ENCODE measurements around the gene PAX7. TPM values are rescaled to one million over a fixed set of nuclear protein-coding genes. Genes with fewer than 3 reads are reported as not detected.

PAX7 gene
- total RNA-seq, 1 experiment from 2014 or later = 0.15 TPM

DNA sequence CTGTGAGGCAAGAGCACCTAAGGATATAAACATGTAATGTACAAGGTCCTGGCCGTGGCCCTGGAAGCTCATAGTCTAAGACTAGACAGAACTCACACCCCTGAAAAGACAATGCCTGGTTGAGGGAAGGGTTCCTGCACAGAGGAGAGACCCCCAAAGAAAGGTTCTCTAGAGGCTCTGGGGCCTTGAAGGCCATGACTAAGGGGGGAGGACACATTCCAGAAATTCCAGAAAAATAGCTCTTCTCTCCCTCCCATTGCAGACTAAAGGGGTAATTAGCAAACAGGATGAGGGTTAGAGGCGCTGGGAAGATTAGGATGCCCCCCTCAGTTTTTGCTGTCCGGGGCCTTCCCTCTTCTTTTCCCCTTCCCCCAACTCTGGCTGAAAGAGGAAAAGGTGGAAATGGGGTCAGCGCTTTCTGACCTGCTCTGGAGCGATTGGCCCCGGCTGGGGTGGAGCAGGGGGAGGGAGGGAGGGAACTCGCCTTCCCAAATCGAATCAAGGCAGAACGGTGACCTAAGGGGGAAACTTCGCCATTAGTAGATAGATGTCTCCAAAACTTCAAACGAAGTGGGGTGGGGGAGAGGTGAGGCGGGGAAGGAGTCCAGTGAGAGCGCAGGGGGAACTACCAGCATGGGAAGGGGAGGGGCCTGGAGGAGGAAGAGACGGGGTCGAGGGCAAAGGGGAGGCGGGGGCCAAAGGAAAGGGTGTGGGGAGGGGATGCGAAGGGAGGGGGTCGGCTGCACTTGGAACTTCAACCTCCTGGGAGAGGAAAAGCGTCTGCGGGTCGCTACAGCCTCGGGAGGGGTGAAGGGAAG is 11.8 kb downstream of the PAX7 start:
- H3K9ac ChIP-seq (ENCODE audit: extremely low read depth, insufficient read length, low read length) = no peak overlapping the region

More for the DNA sequence above, 11.8 kb downstream of the PAX7 start:
- no peak overlapping the region for H2BK15ac ChIP-seq (ENCODE audit: low read depth, low read length)
- no peaks in the 10 kb centered on the region for H3K36me3 Mint-ChIP-seq (ENCODE audit: insufficient read depth in 1 of 3, low read depth in 3 of 3)
- peaks cover 99% of the 10 kb centered on the region for H3K27me3 Mint-ChIP-seq (ENCODE audit: low read depth)
- H3K27ac Mint-ChIP-seq = no peak overlapping the region
- DNase-seq = peak; percentile 73
- H3K4me2 ChIP-seq (ENCODE audit: insufficient read depth, insufficient read length, low read length) = peak overlapping the region; percentile 33
- no peak overlapping the region for H2BK20ac ChIP-seq (ENCODE audit: low read depth, low read length, poor library complexity, severe bottlenecking)
- no peak overlapping the region for H2AFZ ChIP-seq (ENCODE audit: low read length)
- peaks cover 1% of the 10 kb centered on the region; the same call in 1 of the 2 replicates for H3K4me1 ChIP-seq (ENCODE audit: insufficient read depth, low read length)
- H3K4me3 Mint-ChIP-seq = peak overlapping the region; percentile 31 to 78
- no peaks in the 10 kb centered on the region for H4K20me1 ChIP-seq (ENCODE audit: control insufficient read depth, insufficient read depth, insufficient read length)
- no peak overlapping the region for H3K14ac ChIP-seq (ENCODE audit: insufficient read depth, low read length)
- H3K79me1 ChIP-seq (ENCODE audit: insufficient read depth, low read depth, low read length, poor library complexity, severe bottlenecking) = no peaks in the 10 kb centered on the region
- no peak overlapping the region for H3T11ph ChIP-seq (ENCODE audit: low read length)
- H3K18ac ChIP-seq (ENCODE audit: insufficient read length, low read depth, low read length) = no peak overlapping the region
- H4K8ac ChIP-seq (replicated peaks; ENCODE audit: insufficient read length, low read depth, low read length) = no peak overlapping the region
- H4K5ac ChIP-seq (ENCODE audit: insufficient read length, low read depth, low read length) = no peak overlapping the region
- no peak overlapping the region for H2AK5ac ChIP-seq (ENCODE audit: insufficient read length, low read length)
- H3K23me2 ChIP-seq (ENCODE audit: insufficient read length, low read depth, low read length, poor library complexity, severe bottlenecking) = peaks cover 19% of the 10 kb centered on the region
- no peak overlapping the region for H3K27ac ChIP-seq (ENCODE audit: insufficient read length, low read depth, low read length)
- peaks cover 53 to 77% of the 10 kb centered on the region in 2 experiments for H3K4me1 Mint-ChIP-seq
- peaks cover 78% of the 10 kb centered on the region for H3K27me3 ChIP-seq (ENCODE audit: insufficient read depth, low read length)
- no peak overlapping the region for H2BK5ac ChIP-seq (ENCODE audit: insufficient read length, low read length)
- TF ChIP-seq, protein P1, sequence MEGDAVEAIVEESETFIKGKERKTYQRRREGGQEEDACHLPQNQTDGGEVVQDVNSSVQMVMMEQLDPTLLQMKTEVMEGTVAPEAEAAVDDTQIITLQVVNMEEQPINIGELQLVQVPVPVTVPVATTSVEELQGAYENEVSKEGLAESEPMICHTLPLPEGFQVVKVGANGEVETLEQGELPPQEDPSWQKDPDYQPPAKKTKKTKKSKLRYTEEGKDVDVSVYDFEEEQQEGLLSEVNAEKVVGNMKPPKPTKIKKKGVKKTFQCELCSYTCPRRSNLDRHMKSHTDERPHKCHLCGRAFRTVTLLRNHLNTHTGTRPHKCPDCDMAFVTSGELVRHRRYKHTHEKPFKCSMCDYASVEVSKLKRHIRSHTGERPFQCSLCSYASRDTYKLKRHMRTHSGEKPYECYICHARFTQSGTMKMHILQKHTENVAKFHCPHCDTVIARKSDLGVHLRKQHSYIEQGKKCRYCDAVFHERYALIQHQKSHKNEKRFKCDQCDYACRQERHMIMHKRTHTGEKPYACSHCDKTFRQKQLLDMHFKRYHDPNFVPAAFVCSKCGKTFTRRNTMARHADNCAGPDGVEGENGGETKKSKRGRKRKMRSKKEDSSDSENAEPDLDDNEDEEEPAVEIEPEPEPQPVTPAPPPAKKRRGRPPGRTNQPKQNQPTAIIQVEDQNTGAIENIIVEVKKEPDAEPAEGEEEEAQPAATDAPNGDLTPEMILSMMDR (conservative IDR thresholded peaks at IDR 0.05) = no peak
- no peaks in the 10 kb centered on the region for H3K9me3 ChIP-seq (ENCODE audit: control insufficient read depth, low read depth, low read length)
- WGBS (ENCODE audit: extremely low coverage, insufficient read length, low lambda C conversion rate) = no CpG with 5 or more reads among the region's 22 CpGs
- H4K91ac ChIP-seq (ENCODE audit: insufficient read length, low read depth, low read length) = no peak overlapping the region
- H3K9me3 Mint-ChIP-seq = peaks cover 0 to 15% of the 10 kb centered on the region in 2 experiments; a peak in 2 of 5 replicates
- H3K4ac ChIP-seq (ENCODE audit: low read depth, low read length) = no peak overlapping the region
- H3K23ac ChIP-seq (ENCODE audit: insufficient read length, low read depth, low read length) = no peak overlapping the region
- H3K79me2 ChIP-seq (ENCODE audit: insufficient read depth, low read length) = no peaks in the 10 kb centered on the region
- no peak overlapping the region for H2BK120ac ChIP-seq (ENCODE audit: low read depth, low read length, poor library complexity, severe bottlenecking)
- H3K56ac ChIP-seq (ENCODE audit: insufficient read length, low read depth, low read length) = no peak overlapping the region
- no peak overlapping the region for H2BK12ac ChIP-seq (ENCODE audit: insufficient read length, low read depth, low read length)

Data from H9 (cell line).